ENCODE data around the gene CEP164. TPM values are rescaled to one million over a fixed set of nuclear protein-coding genes. Genes with fewer than 3 reads are reported as not detected.

Gene CEP164
- total RNA-seq, 1 experiment from 2014 or later = 43.7 TPM

- ChIA-PET POLR2A (ENCODE audit: unreplicated experiment) (no interaction called here), CTCF (no interaction called here)
- no peak overlapping the region for H3K9ac ChIP-seq (ENCODE audit: low read length)
- no peaks in the 10 kb centered on the region for H3K79me2 ChIP-seq (ENCODE audit: low read length)
- H3K27ac ChIP-seq (ENCODE audit: low read length) = no peak overlapping the region
- no peak overlapping the region for H2AFZ ChIP-seq (ENCODE audit: low read length)
- no peak overlapping the region for H3K4me2 ChIP-seq (ENCODE audit: low read length)
- H3K27me3 ChIP-seq (ENCODE audit: low read length) = no peaks in the 10 kb centered on the region
- H3K9me2 ChIP-seq (replicated peaks; ENCODE audit: low read length) = no peaks in the 10 kb centered on the region
- no peak overlapping the region for H3K4me3 ChIP-seq (ENCODE audit: low read length)
- DNase-seq (no peak), ATAC-seq (no peak)
- H3K4me1 ChIP-seq (ENCODE audit: insufficient read depth, low read length) = no peaks in the 10 kb centered on the region
- TF ChIP-seq EZH2phosphoT487 (IDR thresholded peaks at IDR 0.05; ENCODE audit: borderline replicate concordance, low read length) (no peak), EZH2 (IDR thresholded peaks at IDR 0.05; ENCODE audit: low read length, unreplicated experiment) (no peak), CTCF (conservative IDR thresholded peaks at IDR 0.05; ENCODE audit: low read depth, low read length) (no peak)
- no peaks in the 10 kb centered on the region for H4K20me1 ChIP-seq (ENCODE audit: low read length)
- H3K9me3 ChIP-seq (ENCODE audit: low read length) = no peaks in the 10 kb centered on the region
- peaks cover 29% of the 10 kb centered on the region for H3K36me3 ChIP-seq (ENCODE audit: low read depth, low read length)
- BruUV-seq (replicated peaks) = no TSS peak
- H3F3A ChIP-seq (ENCODE audit: low read length, unreplicated experiment) = no peaks in the 10 kb centered on the region
- intact Hi-C loops (cut with micrococcal nuclease) = no loop called here
These were observed 79.4 kb downstream of the CEP164 start for GRCh38 chr11:117407016-117407415.

GRCh38 chr11:117408356-117408755, 80.7 kb downstream of the CEP164 start:
- H3K36me3 ChIP-seq (ENCODE audit: low read depth, low read length) = peaks cover 29% of the 10 kb centered on the region
- no peak overlapping the region for H3K4me2 ChIP-seq (ENCODE audit: low read length)
- ATAC-seq = no peak
- H4K20me1 ChIP-seq (ENCODE audit: low read length) = no peaks in the 10 kb centered on the region
- no peaks in the 10 kb centered on the region for H3K27me3 ChIP-seq (ENCODE audit: low read length)
- no peak overlapping the region for H2AFZ ChIP-seq (ENCODE audit: low read length)
- no TSS peak for BruUV-seq (replicated peaks)
- no peak overlapping the region for H3K9ac ChIP-seq (ENCODE audit: low read length)
- CTCF ChIA-PET = no interaction called here
- H3K9me2 ChIP-seq (replicated peaks; ENCODE audit: low read length) = no peaks in the 10 kb centered on the region
- no peak overlapping the region for H3K4me3 ChIP-seq (ENCODE audit: low read length)
- POLR2A ChIA-PET (ENCODE audit: unreplicated experiment) = no interaction called here
- TF ChIP-seq EZH2 (IDR thresholded peaks at IDR 0.05; ENCODE audit: low read length, unreplicated experiment) = no peak
- TF ChIP-seq CTCF (conservative IDR thresholded peaks at IDR 0.05; ENCODE audit: low read depth, low read length) = no peak
- no peak for TF ChIP-seq EZH2phosphoT487 (IDR thresholded peaks at IDR 0.05; ENCODE audit: borderline replicate concordance, low read length)
- intact Hi-C loops (cut with micrococcal nuclease) = no loop called here
- no peaks in the 10 kb centered on the region for H3K9me3 ChIP-seq (ENCODE audit: low read length)
- H3F3A ChIP-seq (ENCODE audit: low read length, unreplicated experiment) = no peaks in the 10 kb centered on the region
- H3K4me1 ChIP-seq (ENCODE audit: insufficient read depth, low read length) = no peaks in the 10 kb centered on the region
- no peak overlapping the region for H3K27ac ChIP-seq (ENCODE audit: low read length)
- no peak for DNase-seq
- H3K79me2 ChIP-seq (ENCODE audit: low read length) = no peaks in the 10 kb centered on the region

- H4K20me1 ChIP-seq (ENCODE audit: low read length) = no peaks in the 10 kb centered on the region
- no peak overlapping the region for H3K27ac ChIP-seq (ENCODE audit: low read length)
- ChIA-PET CTCF (no interaction called here), POLR2A (ENCODE audit: unreplicated experiment) (no interaction called here)
- intact Hi-C loops (cut with micrococcal nuclease) = no loop called here
- TF ChIP-seq EZH2 (IDR thresholded peaks at IDR 0.05; ENCODE audit: low read length, unreplicated experiment) (no peak), EZH2phosphoT487 (IDR thresholded peaks at IDR 0.05; ENCODE audit: borderline replicate concordance, low read length) (no peak), CTCF (conservative IDR thresholded peaks at IDR 0.05; ENCODE audit: low read depth, low read length) (no peak)
- ATAC-seq (no peak), DNase-seq (no peak)
- H2AFZ ChIP-seq (ENCODE audit: low read length) = no peak overlapping the region
- no peaks in the 10 kb centered on the region for H3K27me3 ChIP-seq (ENCODE audit: low read length)
- H3K4me2 ChIP-seq (ENCODE audit: low read length) = no peak overlapping the region
- H3K9me2 ChIP-seq (replicated peaks; ENCODE audit: low read length) = no peaks in the 10 kb centered on the region
- peaks cover 29% of the 10 kb centered on the region for H3K36me3 ChIP-seq (ENCODE audit: low read depth, low read length)
- no peaks in the 10 kb centered on the region for H3K79me2 ChIP-seq (ENCODE audit: low read length)
- H3K9me3 ChIP-seq (ENCODE audit: low read length) = no peaks in the 10 kb centered on the region
- H3K9ac ChIP-seq (ENCODE audit: low read length) = no peak overlapping the region
- H3F3A ChIP-seq (ENCODE audit: low read length, unreplicated experiment) = no peaks in the 10 kb centered on the region
- H3K4me3 ChIP-seq (ENCODE audit: low read length) = no peak overlapping the region
- BruUV-seq (replicated peaks) = no TSS peak
- no peaks in the 10 kb centered on the region for H3K4me1 ChIP-seq (ENCODE audit: insufficient read depth, low read length)
These were observed 81.9 kb downstream of the CEP164 start for GRCh38 chr11:117409511-117409910.

All from PC-3 (cell line).